K562 (cell line): Measurements from ENCODE around the gene SLC8A2. TPM values are rescaled to one million over a fixed set of nuclear protein-coding genes. Genes with fewer than 3 reads are reported as not detected.

Source experiments
- CREBBP ChIP-seq: IDR thresholded peaks from one replicate; pipeline ENCODE4 v1.6.1; 2012; ENCODE audit warnings: low read depth, mild to moderate bottlenecking, control low read depth, inconsistent platforms, low read length
- CXXC5 ChIP-seq: fragments of 250-450 bp; sonication (Bioruptor Pico); IDR thresholded peaks from 2 replicates; pipeline ENCODE4 v1.8.0; 2022; ENCODE audit warnings: inconsistent platforms, mild to moderate bottlenecking, moderate library complexity
- GABPA ChIP-seq: fragments of 200-800 bp; sonication (Bioruptor generic); conservative IDR thresholded peaks from 2 replicates; pipeline ENCODE4 v1.6.1; 2016; ENCODE audit warnings: low read depth, missing genetic modification characterization, missing compliant biosample characterization
- PHF8 ChIP-seq: fragments of 200-600 bp; sonication (generic); IDR thresholded peaks from 2 replicates; pipeline ENCODE4 v1.6.1; 2012; ENCODE audit warnings: mixed run types, mild to moderate bottlenecking, inconsistent platforms, low read length, moderate library complexity, borderline replicate concordance
- POLR2G ChIP-seq: fragments of 200-400 bp; formaldehyde crosslinking; IDR thresholded peaks from 2 replicates; pipeline ENCODE4 v1.6.1; 2017; ENCODE audit warnings: low read depth, mild to moderate bottlenecking, antibody characterized with exemption, low read length, moderate library complexity
- RBFOX2 ChIP-seq: fragments of 200-400 bp; formaldehyde crosslinking; IDR thresholded peaks from 2 replicates; pipeline ENCODE4 v1.6.1; 2017; ENCODE audit warnings: low read depth, mild to moderate bottlenecking, low read length, moderate library complexity
- SMARCC2 ChIP-seq: fragments of 450-650 bp; IDR thresholded peaks from 2 replicates; pipeline ENCODE4 v1.6.1; 2017; ENCODE audit warnings: antibody characterized with exemption, moderate library complexity, mild to moderate bottlenecking, low read depth
- TOE1 ChIP-seq, 2 experiments: fragments of 450-650 bp in 1 of 2; sonication (generic) in 1 of 2; formaldehyde crosslinking in 1 of 2; IDR thresholded peaks; 2 replicates each; pipeline versions ENCODE4 v1.7.1 to v1.8.0; 2016 to 2022; ENCODE audit warnings: borderline replicate concordance in 2 of 2, mild to moderate bottlenecking in 2 of 2, antibody characterized with exemption in 1 of 2, inconsistent platforms in 1 of 2, low read depth in 1 of 2, missing genetic modification reagents in 1 of 2, moderate library complexity in 1 of 2
- ZNF232 ChIP-seq: sonication (generic); formaldehyde crosslinking; IDR thresholded peaks from 2 replicates; pipeline ENCODE4 v1.8.0; 2022; ENCODE audit warnings: mild to moderate bottlenecking, missing genetic modification reagents
- ZNF239 ChIP-seq: fragments of 250-450 bp; sonication (Bioruptor Pico); IDR thresholded peaks from 2 replicates; pipeline ENCODE4 v1.4.0; 2020; ENCODE audit warnings: mild to moderate bottlenecking
- ZNF347 ChIP-seq: fragments of 450-650 bp; formaldehyde crosslinking; IDR thresholded peaks from 2 replicates; pipeline ENCODE4 v1.4.0; 2020; ENCODE audit warnings: low read depth, mild to moderate bottlenecking, moderate library complexity
- ZNF583 ChIP-seq: fragments of 250-450 bp; sonication (Bioruptor Pico); IDR thresholded peaks from 2 replicates; pipeline ENCODE4 v1.4.0; 2020
- ZNF584 ChIP-seq: fragments of 200-800 bp; sonication (Bioruptor generic); IDR thresholded peaks from 2 replicates; pipeline ENCODE4 v1.6.1; 2016; ENCODE audit warnings: low read depth, mild to moderate bottlenecking, missing genetic modification characterization, missing compliant biosample characterization
- ZNF609 ChIP-seq: sonication (generic); formaldehyde crosslinking; IDR thresholded peaks from 2 replicates; pipeline ENCODE4 v1.8.1; 2023; ENCODE audit warnings: missing genetic modification reagents, mild to moderate bottlenecking, borderline replicate concordance
- ZNF696 ChIP-seq: fragments of 250-450 bp; sonication (Bioruptor Pico); conservative IDR thresholded peaks from 2 replicates; pipeline ENCODE4 v1.4.0; 2020; ENCODE audit warnings: mild to moderate bottlenecking, moderate library complexity
- polyA plus RNA-seq, 8 experiments: library from polyadenylated mRNA; depleted of rRNA in 4 of 8; stranded (reverse) in 5 of 8; unstranded in 3 of 8; fragments of >200 nt; fragmentation: Nextera tagmentation in 2 of 8; fragmentation: Illumina TruSeq in 1 of 8; extraction: Ambion mirVana in 2 of 8; extraction: Trizol in 1 of 8; gene quantifications; 2 replicates each; pipeline versions ENCODE4 v1.2.1 to v1.2.3, GENCODE V29; 2011 to 2014; ENCODE audit warnings: inconsistent platforms in 1 of 8, missing spikeins in 1 of 8
- total RNA-seq, 7 experiments: library from RNA; depleted of rRNA in 6 of 7; stranded (reverse); fragments of >200 nt in 6 of 7; fragmentation: Illumina TruSeq in 2 of 7; extraction: Trizol in 2 of 7; gene quantifications; 2 replicates each; pipeline versions ENCODE4 v1.2.1 to v1.2.3, GENCODE V29; 2011 to 2021; ENCODE audit warnings: low replicate concordance in 1 of 7
- TF ChIP-seq, protein P1 (sequence below), 3 experiments: fragments of 200-800 bp in 1 of 3; sonication (Bioruptor generic) in 1 of 3; sonication (generic) in 1 of 3; formaldehyde crosslinking in 1 of 3; IDR thresholded peaks; 2 replicates each; pipeline versions ENCODE4 v1.6.1 to v1.8.0; 2016 to 2022; ENCODE audit warnings: mild to moderate bottlenecking in 2 of 3, missing compliant biosample characterization in 2 of 3, missing genetic modification characterization in 2 of 3, missing genetic modification reagents in 1 of 3

The SLC8A2 gene
- total and polyA plus RNA-seq, 9 of the 15 experiments (the other 6 are each of a cell fraction or from before 2014, with no cell fraction given): 0.07 to 0.66 (median 0.24) TPM; not detected in 3

- TF ChIP-seq ZNF584 (CRISPR knock-in tag) (no peak), POLR2G (peak; percentile 43; the same call in 1 of the 2 replicates), ZNF232 (CRISPR knock-in tag) (no peak), GABPA (tag) (peak; percentile 47; the same call in 1 of the 2 replicates), CREBBP (no peak), ZNF239 (no peak), ZNF347 (CRISPR knock-in tag) (no peak), ZNF696 (CRISPR knock-in tag) (no peak), RBFOX2 (0 out of 2 replicates have a peak, but pooled peaks have one; percentile 26), CXXC5 (CRISPR knock-in tag) (peak; percentile 33; the same call in 1 of the 2 replicates), SMARCC2 (no peak), ZNF609 (CRISPR knock-in tag) (no peak), ZNF583 (no peak), PHF8 (peak; percentile 22; the same call in 1 of the 2 replicates), TOE1 (IDR thresholded peaks at IDR 0.05; ENCODE audit: borderline replicate concordance) (no peak), TOE1 (CRISPR knock-in tag; IDR thresholded peaks at IDR 0.05; ENCODE audit: borderline replicate concordance, low read depth) (no peak)
- TF ChIP-seq, protein P1, sequence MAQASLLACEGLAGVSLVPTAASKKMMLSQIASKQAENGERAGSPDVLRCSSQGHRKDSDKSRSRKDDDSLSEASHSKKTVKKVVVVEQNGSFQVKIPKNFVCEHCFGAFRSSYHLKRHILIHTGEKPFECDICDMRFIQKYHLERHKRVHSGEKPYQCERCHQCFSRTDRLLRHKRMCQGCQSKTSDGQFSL (CRISPR knock-in tag; IDR thresholded peaks at IDR 0.05): no peak
- TF ChIP-seq, protein P1 (tag; IDR thresholded peaks at IDR 0.05): 0 out of 4 replicates have a peak, but pooled peaks of 1 of the 2 experiments have one; percentile 49
- TF ChIP-seq, all 486 proteins: peak for 7
These were observed 52.5 kb downstream of the SLC8A2 start, which contains the start of gene MEIS3 (continued) for GRCh38 chr19:47419030-47419783.
